H1 (cell line): ENCODE results near the gene PTGES2. TPM values are rescaled to one million over a fixed set of nuclear protein-coding genes. Genes with fewer than 3 reads are reported as not detected.

Source experiments
- CTCF ChIA-PET: fragments of 300-600 bp; sonication (Branson Sonifier 250); formaldehyde crosslinking; loops from one replicate; lab custom pipeline; 2021; ENCODE audit not compliant: partially characterized antibody; lab: Charles Lee
- POLR2A ChIA-PET: fragments of 300-600 bp; sonication (Branson Sonifier 250); formaldehyde crosslinking; loops from one replicate; lab custom pipeline; 2021; ENCODE audit warnings: inconsistent platforms; ENCODE audit not compliant: partially characterized antibody; lab: Charles Lee
- DNase-seq, 2 experiments: peaks; one replicate each; pipeline versions ENCODE4 v3.0.0 to v3.0.0-alpha.2; 2010 to 2022; ENCODE audit warnings: low spot score in 2 of 2, low read depth in 1 of 2, mixed read lengths in 1 of 2
- FAIRE-seq: peaks from 2 replicates; lab custom pipeline; 2011; peaks lifted over from hg19 to GRCh38; lab: Jason Lieb, UNC
- H2AFZ ChIP-seq: 2 replicates; pipeline ENCODE4 v1.8.1; 2012; ENCODE audit warnings: low read length, inconsistent platforms
- H2AK5ac ChIP-seq: 2 replicates; pipeline ENCODE4 v1.6.1; 2013; ENCODE audit warnings: low read depth, low read length
- H2BK120ac ChIP-seq: replicated peaks from 2 replicates; pipeline ENCODE3; 2013; ENCODE audit warnings: low read depth, low read length, inconsistent platforms
- H2BK12ac ChIP-seq: 2 replicates; pipeline ENCODE4 v1.6.1; 2013; ENCODE audit warnings: low read depth, low read length
- H2BK15ac ChIP-seq: 2 replicates; pipeline ENCODE4 v1.6.1; 2013; ENCODE audit warnings: low read length
- H2BK20ac ChIP-seq: 2 replicates; pipeline ENCODE4 v1.6.1; 2013; ENCODE audit warnings: low read length
- H2BK5ac ChIP-seq: 2 replicates; pipeline ENCODE4 v1.6.1; 2013; ENCODE audit warnings: low read depth, low read length
- H3K14ac ChIP-seq: 2 replicates; pipeline ENCODE4 v1.6.1; 2013; ENCODE audit warnings: inconsistent platforms; ENCODE audit not compliant: insufficient read length
- H3K18ac ChIP-seq: 2 replicates; pipeline ENCODE4 v1.6.1; 2013; ENCODE audit warnings: low read length; ENCODE audit errors: extremely low read depth
- H3K23ac ChIP-seq: 2 replicates; pipeline ENCODE4 v1.6.1; 2013; ENCODE audit warnings: inconsistent platforms; ENCODE audit not compliant: insufficient read length
- H3K23me2 ChIP-seq: 2 replicates; pipeline ENCODE4 v1.6.1; 2013; ENCODE audit warnings: low read depth, low read length
- H3K27ac ChIP-seq: 2 replicates; pipeline ENCODE4 v1.6.1; 2011; ENCODE audit warnings: low read depth, low read length, inconsistent platforms
- H3K27me3 ChIP-seq, 4 experiments: replicated peaks in 1 of 4; 1 replicate in 1 of 4; 2 replicates in 3 of 4; pipeline versions ENCODE4 v1.6.1 to v1.8.1; 2011 to 2013; ENCODE audit warnings: low read length in 3 of 4, mild to moderate bottlenecking in 3 of 4, inconsistent platforms in 2 of 4, mixed read lengths in 2 of 4, moderate library complexity in 1 of 4; ENCODE audit not compliant: control insufficient read depth in 3 of 4, insufficient read depth in 3 of 4; ENCODE audit errors: extremely low read depth in 1 of 4
- H3K36me3 ChIP-seq, 4 experiments: 2 replicates each; pipeline versions ENCODE4 v1.6.1 to v1.8.1; 2011 to 2013; ENCODE audit warnings: mild to moderate bottlenecking in 4 of 4, low read length in 3 of 4, moderate library complexity in 2 of 4, control low read depth in 1 of 4, inconsistent platforms in 1 of 4; ENCODE audit not compliant: insufficient read depth in 4 of 4, control insufficient read depth in 2 of 4
- H3K4ac ChIP-seq: replicated peaks from 2 replicates; pipeline ENCODE3; 2013; ENCODE audit warnings: low read length, low read depth, mixed read lengths, inconsistent platforms; ENCODE audit not compliant: insufficient read length
- H3K4me1 ChIP-seq, 4 experiments: replicated peaks in 1 of 4; 1 replicate in 1 of 4; 2 replicates in 3 of 4; pipeline versions ENCODE4 v1.6.1 to v1.8.1; 2011 to 2013; ENCODE audit warnings: low read length in 3 of 4, inconsistent platforms in 2 of 4, mixed read lengths in 1 of 4; ENCODE audit not compliant: insufficient read depth in 4 of 4, control insufficient read depth in 3 of 4
- H3K4me2 ChIP-seq, 2 experiments: 2 replicates each; pipeline versions ENCODE4 v1.6.1 to v1.8.1; 2011 to 2013; ENCODE audit warnings: low read depth in 2 of 2, low read length in 2 of 2, control low read depth in 1 of 2, inconsistent platforms in 1 of 2, mild to moderate bottlenecking in 1 of 2; ENCODE audit not compliant: insufficient read depth in 1 of 2
- H3K4me3 ChIP-seq, 4 experiments: fragments of 200-600, 300-600 bp in 1 of 4; sonication (generic), shearing (Covaris generic), sonication (Bioruptor Twin) in 1 of 4; 2 replicates each; pipeline versions ENCODE4 v1.5.1 to v1.8.1; 2011 to 2016; ENCODE audit warnings: low read length in 4 of 4, low read depth in 3 of 4, control low read depth in 2 of 4, inconsistent platforms in 2 of 4, mild to moderate bottlenecking in 2 of 4, mixed read lengths in 1 of 4, moderate library complexity in 1 of 4; ENCODE audit not compliant: insufficient read depth in 2 of 4; ENCODE audit errors: extremely low read depth in 1 of 4
- H3K56ac ChIP-seq: replicated peaks from 2 replicates; pipeline ENCODE3; 2013; ENCODE audit warnings: low read depth, mild to moderate bottlenecking, mixed read lengths, low read length, inconsistent platforms; ENCODE audit not compliant: insufficient read length
- H3K79me1 ChIP-seq: 2 replicates; pipeline ENCODE4 v1.6.1; 2013; ENCODE audit warnings: low read depth, low read length, control low read depth
- H3K79me2 ChIP-seq, 2 experiments: 2 replicates each; pipeline versions ENCODE4 v1.6.1 to v1.8.1; 2012 to 2013; ENCODE audit warnings: low read length in 2 of 2, mild to moderate bottlenecking in 2 of 2, inconsistent platforms in 1 of 2; ENCODE audit not compliant: insufficient read depth in 2 of 2, control insufficient read depth in 1 of 2
- H3K9ac ChIP-seq, 4 experiments: replicated peaks in 1 of 4; 1 replicate in 1 of 4; 2 replicates in 3 of 4; pipeline versions ENCODE4 v1.6.1 to v1.8.1; 2011 to 2013; ENCODE audit warnings: low read depth in 3 of 4, low read length in 3 of 4, control low read depth in 2 of 4, mild to moderate bottlenecking in 2 of 4, moderate library complexity in 2 of 4, inconsistent platforms in 1 of 4; ENCODE audit errors: extremely low read depth in 1 of 4
- H3K9me3 ChIP-seq, 2 experiments: 2 replicates each; pipeline versions ENCODE4 v1.6.1 to v1.8.1; 2012 to 2013; ENCODE audit warnings: mild to moderate bottlenecking in 2 of 2, moderate library complexity in 2 of 2, control low read depth in 1 of 2, inconsistent platforms in 1 of 2, low read depth in 1 of 2, low read length in 1 of 2, mixed read lengths in 1 of 2; ENCODE audit not compliant: insufficient read depth in 2 of 2
- H4K20me1 ChIP-seq, 2 experiments: replicated peaks in 1 of 2; 2 replicates each; pipeline versions ENCODE3 to v1.8.1; 2011 to 2013; ENCODE audit warnings: inconsistent platforms in 2 of 2, low read length in 2 of 2, mild to moderate bottlenecking in 1 of 2; ENCODE audit not compliant: insufficient read depth in 2 of 2, control insufficient read depth in 1 of 2
- H4K5ac ChIP-seq: 2 replicates; pipeline ENCODE4 v1.6.1; 2013; ENCODE audit warnings: low read length, low read depth, mixed read lengths, inconsistent platforms; ENCODE audit not compliant: insufficient read length
- H4K8ac ChIP-seq: 2 replicates; pipeline ENCODE4 v1.8.0; 2013; ENCODE audit warnings: mild to moderate bottlenecking, moderate library complexity, low read length, inconsistent platforms; ENCODE audit not compliant: insufficient read depth; ENCODE audit errors: extremely low read depth
- H4K91ac ChIP-seq: replicated peaks from 2 replicates; pipeline ENCODE3; 2013; ENCODE audit warnings: low read length, mixed read lengths, inconsistent platforms; ENCODE audit not compliant: insufficient read length
- BACH1 ChIP-seq: IDR thresholded peaks from 2 replicates; pipeline ENCODE4 v1.6.1; 2012; ENCODE audit warnings: low read length, improper control_type of control experiment
- FOSL1 ChIP-seq: IDR thresholded peaks from 2 replicates; pipeline ENCODE4 v1.6.1; 2011; ENCODE audit warnings: mild to moderate bottlenecking, low read depth, low read length, moderate library complexity; ENCODE audit not compliant: insufficient read depth
- HDAC6 ChIP-seq: IDR thresholded peaks from one replicate; pipeline ENCODE4 v1.7.1; 2012; ENCODE audit warnings: low read depth, mild to moderate bottlenecking, inconsistent platforms, low read length, moderate library complexity
- KDM5A ChIP-seq: fragments of 200-600 bp; IDR thresholded peaks from 2 replicates; pipeline ENCODE4 v1.7.1; 2012; ENCODE audit warnings: mild to moderate bottlenecking, low read length, inconsistent platforms, mixed read lengths
- POLR2A ChIP-seq, 2 experiments: IDR thresholded peaks; 1 replicate in 1 of 2; 2 replicates in 1 of 2; pipeline ENCODE4 v1.6.1; 2011; ENCODE audit warnings: low read depth in 2 of 2, low read length in 2 of 2, mild to moderate bottlenecking in 2 of 2; ENCODE audit errors: control extremely low read depth in 1 of 2
- RXRA ChIP-seq: IDR thresholded peaks from 2 replicates; pipeline ENCODE4 v1.6.1; 2011; ENCODE audit warnings: low read depth, mild to moderate bottlenecking, low read length, moderate library complexity; ENCODE audit not compliant: insufficient read depth
- WGBS, 2 experiments: shearing (Covaris generic) in 1 of 2; methylation state at CpG; one replicate each; pipeline versions ENCODE4 v1.1.6 to v1.1.7; 2013 to 2015; ENCODE audit warnings: low lambda C conversion rate in 2 of 2, mixed read lengths in 2 of 2, inconsistent platforms in 1 of 2, low coverage in 1 of 2, missing lambda C conversion rate in 1 of 2; ENCODE audit not compliant: insufficient replicate concordance in 2 of 2, insufficient coverage in 1 of 2, insufficient read length in 1 of 2; ENCODE audit errors: extremely low coverage in 1 of 2, missing lambda C conversion rate in 1 of 2; 5-methylcytosine and 5-hydroxymethylcytosine counted together
- polyA plus RNA-seq, 7 experiments: library from polyadenylated mRNA; depleted of rRNA in 3 of 7; stranded (reverse) in 5 of 7; unstranded in 2 of 7; fragments of >200 nt in 5 of 7; fragments of 200-250 nt in 2 of 7; gene quantifications; 1 replicate in 5 of 7; 2 replicates in 1 of 7; 4 replicates in 1 of 7; pipeline versions ENCODE4 v1.2.1 to v1.2.3, GENCODE V29; 2011 to 2013; ENCODE audit warnings: missing spikeins in 2 of 7, mixed read lengths in 2 of 7
- total RNA-seq: library from RNA; stranded (reverse); fragmentation: NEBNext Ultra II Directional; extraction: Animal tissue kit (Norgen Biotek cat#: 25700); gene quantifications from 2 replicates; pipeline ENCODE4 v1.2.1, GENCODE V29; 2021
- TF ChIP-seq, protein P1 (sequence below): IDR thresholded peaks from 2 replicates; pipeline ENCODE4 v1.6.1; 2012; ENCODE audit warnings: inconsistent platforms
- TF ChIP-seq, protein P2 (sequence below): IDR thresholded peaks from 2 replicates; pipeline ENCODE4 v1.6.1; 2012; ENCODE audit warnings: low read length, inconsistent platforms
- TF ChIP-seq, protein P3 (sequence below), 3 experiments: IDR thresholded peaks; 1 replicate in 2 of 3; 2 replicates in 1 of 3; pipeline versions ENCODE4 v1.5.1 to v1.6.1; 2011; ENCODE audit warnings: low read length in 3 of 3, mild to moderate bottlenecking in 3 of 3, inconsistent platforms in 2 of 3, low read depth in 1 of 3, moderate library complexity in 1 of 3; ENCODE audit not compliant: insufficient read depth in 1 of 3; ENCODE audit errors: control extremely low read depth in 1 of 3

PTGES2 gene
- total and polyA plus RNA-seq, 2 of the 8 experiments (the other 6 are each of a cell fraction or from before 2014, with no cell fraction given), result 80.7 to 81.2 TPM

DNA sequence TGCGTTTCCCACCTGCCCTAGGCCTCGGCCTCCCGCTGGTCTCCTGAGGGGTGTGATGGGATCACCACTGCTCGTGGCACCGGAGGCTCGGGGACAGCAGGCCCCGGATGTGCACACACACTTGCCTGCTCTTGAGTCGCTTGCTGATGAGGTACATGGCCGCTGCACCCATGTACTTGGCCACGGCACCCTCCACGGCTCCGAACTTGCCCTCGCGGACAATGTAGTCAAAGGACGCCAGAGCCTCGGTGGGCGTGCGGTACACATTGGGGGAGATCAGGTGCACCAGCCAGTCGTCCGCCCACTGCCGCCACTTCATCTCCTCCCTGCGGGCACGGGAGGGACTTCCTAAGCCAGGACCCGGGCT, 4.7 kb downstream of the PTGES2 start:
- H2AFZ ChIP-seq, result no peak overlapping the region
- H2BK20ac ChIP-seq, result no peak overlapping the region
- no peak overlapping the region for H4K5ac ChIP-seq
- H3K18ac ChIP-seq, result no peak overlapping the region
- H3K36me3 ChIP-seq, result peaks cover 2 to 26% (median 8%) of the 10 kb centered on the region in 4 experiments; a peak in 4 of 8 replicates
- H4K8ac ChIP-seq, result no peak overlapping the region
- no peak overlapping the region for H3K56ac ChIP-seq
- H3K4me3 ChIP-seq, result no peak overlapping the region
- no peak overlapping the region for H3K4me2 ChIP-seq
- no peak overlapping the region for H2BK12ac ChIP-seq
- no peak overlapping the region for H3K9ac ChIP-seq
- no peak overlapping the region for H2AK5ac ChIP-seq
- H3K79me1 ChIP-seq, result peaks cover 4% of the 10 kb centered on the region; the same call in 1 of the 2 replicates
- no peaks in the 10 kb centered on the region for H3K9me3 ChIP-seq
- POLR2A ChIA-PET, result no interaction called here
- no peak overlapping the region for H3K27ac ChIP-seq
- H3K23ac ChIP-seq, result no peak overlapping the region
- no peaks in the 10 kb centered on the region for H3K27me3 ChIP-seq
- no peak overlapping the region for H3K14ac ChIP-seq
- no peak overlapping the region for H2BK120ac ChIP-seq
- no peak overlapping the region for H4K91ac ChIP-seq
- CTCF ChIA-PET, result interaction anchor here (0.6 to 4.1 kb wide), 2 partner anchors 18 to 194 kb away, joined by 3 to 32 read pairs; no protein-coding TSS in a partner anchor
- no peaks in the 10 kb centered on the region; the same call in 1 of the 2 replicates for H3K23me2 ChIP-seq
- no peak overlapping the region for H3K4ac ChIP-seq
- H2BK5ac ChIP-seq, result no peak overlapping the region
- no peak overlapping the region for H2BK15ac ChIP-seq
- no peak for FAIRE-seq
- H3K4me1 ChIP-seq, result peaks cover 0 to 8% (median 4%) of the 10 kb centered on the region in 4 experiments; a peak in 3 of 7 replicates
- 95% methylated on average over 24 of the region's 24 CpGs; no CpG with 5 or more reads in 1 of the 2 experiments for WGBS, 2 experiments
- H4K20me1 ChIP-seq, result peaks cover 3 to 24% of the 10 kb centered on the region in 2 experiments
- peaks cover 0 to 20% of the 10 kb centered on the region in 2 experiments; a peak in 1 of 4 replicates for H3K79me2 ChIP-seq
- no peak for DNase-seq
- no peak for TF ChIP-seq FOSL1
- no peak for TF ChIP-seq RXRA
- TF ChIP-seq, protein P1, sequence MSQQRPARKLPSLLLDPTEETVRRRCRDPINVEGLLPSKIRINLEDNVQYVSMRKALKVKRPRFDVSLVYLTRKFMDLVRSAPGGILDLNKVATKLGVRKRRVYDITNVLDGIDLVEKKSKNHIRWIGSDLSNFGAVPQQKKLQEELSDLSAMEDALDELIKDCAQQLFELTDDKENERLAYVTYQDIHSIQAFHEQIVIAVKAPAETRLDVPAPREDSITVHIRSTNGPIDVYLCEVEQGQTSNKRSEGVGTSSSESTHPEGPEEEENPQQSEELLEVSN, result no peak
- no peak for TF ChIP-seq BACH1
- TF ChIP-seq, protein P2, sequence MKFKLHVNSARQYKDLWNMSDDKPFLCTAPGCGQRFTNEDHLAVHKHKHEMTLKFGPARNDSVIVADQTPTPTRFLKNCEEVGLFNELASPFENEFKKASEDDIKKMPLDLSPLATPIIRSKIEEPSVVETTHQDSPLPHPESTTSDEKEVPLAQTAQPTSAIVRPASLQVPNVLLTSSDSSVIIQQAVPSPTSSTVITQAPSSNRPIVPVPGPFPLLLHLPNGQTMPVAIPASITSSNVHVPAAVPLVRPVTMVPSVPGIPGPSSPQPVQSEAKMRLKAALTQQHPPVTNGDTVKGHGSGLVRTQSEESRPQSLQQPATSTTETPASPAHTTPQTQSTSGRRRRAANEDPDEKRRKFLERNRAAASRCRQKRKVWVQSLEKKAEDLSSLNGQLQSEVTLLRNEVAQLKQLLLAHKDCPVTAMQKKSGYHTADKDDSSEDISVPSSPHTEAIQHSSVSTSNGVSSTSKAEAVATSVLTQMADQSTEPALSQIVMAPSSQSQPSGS, result no peak
- TF ChIP-seq KDM5A, result no peak
- TF ChIP-seq, protein P3, sequence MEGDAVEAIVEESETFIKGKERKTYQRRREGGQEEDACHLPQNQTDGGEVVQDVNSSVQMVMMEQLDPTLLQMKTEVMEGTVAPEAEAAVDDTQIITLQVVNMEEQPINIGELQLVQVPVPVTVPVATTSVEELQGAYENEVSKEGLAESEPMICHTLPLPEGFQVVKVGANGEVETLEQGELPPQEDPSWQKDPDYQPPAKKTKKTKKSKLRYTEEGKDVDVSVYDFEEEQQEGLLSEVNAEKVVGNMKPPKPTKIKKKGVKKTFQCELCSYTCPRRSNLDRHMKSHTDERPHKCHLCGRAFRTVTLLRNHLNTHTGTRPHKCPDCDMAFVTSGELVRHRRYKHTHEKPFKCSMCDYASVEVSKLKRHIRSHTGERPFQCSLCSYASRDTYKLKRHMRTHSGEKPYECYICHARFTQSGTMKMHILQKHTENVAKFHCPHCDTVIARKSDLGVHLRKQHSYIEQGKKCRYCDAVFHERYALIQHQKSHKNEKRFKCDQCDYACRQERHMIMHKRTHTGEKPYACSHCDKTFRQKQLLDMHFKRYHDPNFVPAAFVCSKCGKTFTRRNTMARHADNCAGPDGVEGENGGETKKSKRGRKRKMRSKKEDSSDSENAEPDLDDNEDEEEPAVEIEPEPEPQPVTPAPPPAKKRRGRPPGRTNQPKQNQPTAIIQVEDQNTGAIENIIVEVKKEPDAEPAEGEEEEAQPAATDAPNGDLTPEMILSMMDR (IDR thresholded peaks at IDR 0.05; ENCODE audit: control extremely low read depth in 1 of 3, insufficient read depth in 1 of 3, low read depth in 1 of 3, low read length in 3 of 3), result no peak
- TF ChIP-seq HDAC6, result no peak
- no peak for TF ChIP-seq POLR2A (IDR thresholded peaks at IDR 0.05; ENCODE audit: control extremely low read depth in 1 of 2, low read depth in 2 of 2, low read length in 2 of 2)
